Smooth muscle cell (in vitro differentiated cells): ENCODE measurements around the gene ZFP90. TPM values are rescaled to one million over a fixed set of nuclear protein-coding genes. Genes with fewer than 3 reads are reported as not detected.

Experiments used
- DNase-seq: peaks from one replicate; lab custom pipeline; 2025; ENCODE audit not compliant: unreplicated experiment; lab: John Stamatoyannopoulos, UW
- H2AFZ ChIP-seq: fragments of 200-600 bp; sonication (generic); 2 replicates; pipeline ENCODE4 v1.6.0; 2016; ENCODE audit warnings: antibody characterized with exemption, low read depth, mild to moderate bottlenecking
- H3F3A ChIP-seq: fragments of 200-600 bp; sonication (generic); 2 replicates; pipeline ENCODE4 v1.6.0; 2017; ENCODE audit warnings: antibody characterized with exemption, low read depth
- H3K27ac ChIP-seq: fragments of 200-600 bp; sonication (generic); 2 replicates; pipeline ENCODE4 v1.5.1; 2016; ENCODE audit warnings: low read depth, mild to moderate bottlenecking
- H3K27me3 ChIP-seq: fragments of 200-600 bp; sonication (generic); 2 replicates; pipeline ENCODE4 v1.6.1; 2016; ENCODE audit warnings: low read depth, mild to moderate bottlenecking
- H3K36me3 ChIP-seq: fragments of 200-600 bp; sonication (generic); 2 replicates; pipeline ENCODE4 v1.5.1; 2016; ENCODE audit warnings: low read depth
- H3K4me1 ChIP-seq: fragments of 200-600 bp; sonication (generic); 2 replicates; pipeline ENCODE4 v1.5.1; 2016; ENCODE audit warnings: low read depth
- H3K4me2 ChIP-seq: fragments of 200-600 bp; sonication (generic); 2 replicates; pipeline ENCODE4 v1.6.0; 2016; ENCODE audit warnings: mild to moderate bottlenecking
- H3K4me3 ChIP-seq: fragments of 200-600 bp; sonication (generic); 2 replicates; pipeline ENCODE4 v1.5.1; 2016; ENCODE audit warnings: mild to moderate bottlenecking
- H3K79me2 ChIP-seq: fragments of 200-600 bp; sonication (generic); 2 replicates; pipeline ENCODE4 v1.6.0; 2016; ENCODE audit warnings: low read depth, mild to moderate bottlenecking
- H3K9ac ChIP-seq: fragments of 200-600 bp; sonication (generic); 2 replicates; pipeline ENCODE4 v1.6.0; 2016; ENCODE audit warnings: low read depth
- H3K9me3 ChIP-seq: fragments of 200-600 bp; sonication (generic); replicated peaks from 2 replicates; pipeline ENCODE4 v1.5.1; 2016; ENCODE audit warnings: low read depth
- H4K20me1 ChIP-seq: fragments of 200-600 bp; sonication (generic); 2 replicates; pipeline ENCODE4 v1.6.0; 2016; ENCODE audit warnings: low read depth
- CTCF ChIP-seq: fragments of 200-600 bp; sonication (generic); IDR thresholded peaks from 2 replicates; pipeline ENCODE4 v1.5.1; 2017; ENCODE audit warnings: borderline replicate concordance, mild to moderate bottlenecking, antibody characterized with exemption; ENCODE audit not compliant: insufficient read depth, poor library complexity, severe bottlenecking
- WGBS: methylation state at CpG from one replicate; pipeline ENCODE4 v1.1.7; 2016; ENCODE audit warnings: low lambda C conversion rate; 5-methylcytosine and 5-hydroxymethylcytosine counted together
- polyA plus RNA-seq: library from polyadenylated mRNA; unstranded; fragments of >200 nt; fragmentation: Nextera tagmentation; extraction: Ambion mirVana; gene quantifications from 2 replicates; pipeline ENCODE4 v1.2.1, GENCODE V29; 2016
- total RNA-seq: library from RNA; depleted of rRNA; stranded (reverse); fragments of >200 nt; gene quantifications from 2 replicates; pipeline ENCODE4 v1.2.3, GENCODE V29; 2014

Gene ZFP90
- total and polyA plus RNA-seq, 2 experiments from 2014 or later = 14.9 to 35.1 TPM

- peak; percentile 59 for DNase-seq
- H3F3A ChIP-seq = no peaks in the 10 kb centered on the region
- 28% methylated on average over 29 of the region's 29 CpGs for WGBS
- H3K4me1 ChIP-seq = peaks cover 3% of the 10 kb centered on the region
- no peaks in the 10 kb centered on the region for H4K20me1 ChIP-seq
- no peaks in the 10 kb centered on the region for H3K27me3 ChIP-seq
- H3K4me2 ChIP-seq = peak overlapping the region; percentile 79
- H3K27ac ChIP-seq = no peak overlapping the region
- H3K79me2 ChIP-seq = peaks cover 5% of the 10 kb centered on the region
- H3K4me3 ChIP-seq = peak overlapping the region; percentile 23
- H2AFZ ChIP-seq = peak overlapping the region; percentile 63
- TF ChIP-seq CTCF = peak; percentile 92
- H3K9me3 ChIP-seq = no peaks in the 10 kb centered on the region
- no peak overlapping the region for H3K9ac ChIP-seq
- H3K36me3 ChIP-seq = no peaks in the 10 kb centered on the region
These were observed 10.3 kb upstream of the ZFP90 start for GRCh38 chr16:68528686-68529379.

GRCh38 chr16:68529608-68529930 lies 9.5 kb upstream of the ZFP90 start:
- H3K4me3 ChIP-seq = peak overlapping the region; percentile 82
- H3K4me1 ChIP-seq = peaks cover 3% of the 10 kb centered on the region
- peak overlapping the region; percentile 45 for H3K9ac ChIP-seq
- no peak for TF ChIP-seq CTCF
- H3K27ac ChIP-seq = no peak overlapping the region
- peak overlapping the region; percentile 99 for H2AFZ ChIP-seq
- no peaks in the 10 kb centered on the region for H3K27me3 ChIP-seq
- H3K9me3 ChIP-seq = no peaks in the 10 kb centered on the region
- WGBS = 45% methylated on average over 13 of the region's 13 CpGs
- peaks cover 5% of the 10 kb centered on the region for H3K79me2 ChIP-seq
- H3K36me3 ChIP-seq = no peaks in the 10 kb centered on the region
- peak overlapping the region; percentile 96 for H3K4me2 ChIP-seq
- H4K20me1 ChIP-seq = no peaks in the 10 kb centered on the region
- H3F3A ChIP-seq = no peaks in the 10 kb centered on the region
- DNase-seq = no peak

GRCh38 chr16:68529931-68530701 lies 9.0 kb upstream of the ZFP90 start:
- no peak overlapping the region for H3K27ac ChIP-seq
- H3F3A ChIP-seq = no peaks in the 10 kb centered on the region
- no peaks in the 10 kb centered on the region for H3K9me3 ChIP-seq
- WGBS = 5% methylated on average over 30 of the region's 56 CpGs
- H3K4me2 ChIP-seq = peak overlapping the region; percentile 96
- DNase-seq = peak; percentile 34
- no peaks in the 10 kb centered on the region for H3K36me3 ChIP-seq
- H3K27me3 ChIP-seq = no peaks in the 10 kb centered on the region
- peak overlapping the region; percentile 45 for H3K9ac ChIP-seq
- peaks cover 5% of the 10 kb centered on the region for H3K79me2 ChIP-seq
- H3K4me3 ChIP-seq = peak overlapping the region; percentile 82
- peak overlapping the region; percentile 99 for H2AFZ ChIP-seq
- peaks cover 3% of the 10 kb centered on the region for H3K4me1 ChIP-seq
- no peaks in the 10 kb centered on the region for H4K20me1 ChIP-seq
- TF ChIP-seq CTCF = no peak
